ENCODE results near the gene OTUD6A.
"Not testable (repeated sequence)": the region's sequence is repeated elsewhere in the genome, so short reads cannot be mapped to it uniquely, and the experiment has no call there.

OTUD6A gene

DNA sequence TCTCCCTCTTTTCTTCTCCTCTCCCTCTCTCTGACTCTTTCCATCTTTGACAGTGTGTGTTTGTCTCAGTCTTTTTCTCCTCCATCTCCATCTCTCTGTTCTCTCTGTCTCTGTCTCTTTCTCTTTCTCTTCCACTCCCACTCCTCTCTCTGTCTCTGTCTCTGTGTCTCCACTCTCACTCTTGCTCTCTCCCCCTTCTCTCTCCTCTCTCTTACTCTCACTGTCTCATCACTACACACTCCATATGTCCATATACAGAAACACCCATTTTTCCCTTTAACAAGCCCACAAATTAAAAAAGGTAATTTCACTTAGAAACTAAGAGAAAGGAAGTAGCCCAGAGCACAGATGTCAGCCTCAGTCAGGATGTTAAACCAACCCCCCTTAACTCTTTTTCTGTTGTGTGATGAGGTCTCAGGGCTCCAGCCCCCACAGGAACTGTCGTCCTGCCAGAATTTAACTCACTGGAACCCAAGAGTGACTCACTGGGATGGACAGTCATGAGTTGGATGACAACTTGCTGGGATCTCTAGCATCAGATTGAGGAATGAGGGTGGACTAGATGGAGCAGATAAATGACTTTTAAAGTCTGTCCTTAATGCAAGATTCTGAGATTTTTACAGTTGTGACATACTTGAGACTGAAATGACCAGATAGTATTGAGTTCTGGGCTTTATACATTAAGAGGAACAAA is 27.5 kb downstream of the OTUD6A start:
- Histone ChIP-seq H3K9me3 (ENCODE audit: severe bottlenecking) (no peaks in the 10 kb centered on the region), H3K4me3 (ENCODE audit: severe bottlenecking) (no peak overlapping the region), H3K36me3 (ENCODE audit: low read depth) (no peaks in the 10 kb centered on the region), H3K27me3 (ENCODE audit: insufficient read depth, poor library complexity, severe bottlenecking) (no peaks in the 10 kb centered on the region), H3K27ac (ENCODE audit: poor library complexity, severe bottlenecking) (no peak overlapping the region), H3K4me1 (ENCODE audit: insufficient read depth, poor library complexity, severe bottlenecking) (no peaks in the 10 kb centered on the region)
- DNase-seq (ENCODE audit: low spot score) (no peak), ATAC-seq (ENCODE audit: low read depth) (no peak)
- TF ChIP-seq, protein P1, sequence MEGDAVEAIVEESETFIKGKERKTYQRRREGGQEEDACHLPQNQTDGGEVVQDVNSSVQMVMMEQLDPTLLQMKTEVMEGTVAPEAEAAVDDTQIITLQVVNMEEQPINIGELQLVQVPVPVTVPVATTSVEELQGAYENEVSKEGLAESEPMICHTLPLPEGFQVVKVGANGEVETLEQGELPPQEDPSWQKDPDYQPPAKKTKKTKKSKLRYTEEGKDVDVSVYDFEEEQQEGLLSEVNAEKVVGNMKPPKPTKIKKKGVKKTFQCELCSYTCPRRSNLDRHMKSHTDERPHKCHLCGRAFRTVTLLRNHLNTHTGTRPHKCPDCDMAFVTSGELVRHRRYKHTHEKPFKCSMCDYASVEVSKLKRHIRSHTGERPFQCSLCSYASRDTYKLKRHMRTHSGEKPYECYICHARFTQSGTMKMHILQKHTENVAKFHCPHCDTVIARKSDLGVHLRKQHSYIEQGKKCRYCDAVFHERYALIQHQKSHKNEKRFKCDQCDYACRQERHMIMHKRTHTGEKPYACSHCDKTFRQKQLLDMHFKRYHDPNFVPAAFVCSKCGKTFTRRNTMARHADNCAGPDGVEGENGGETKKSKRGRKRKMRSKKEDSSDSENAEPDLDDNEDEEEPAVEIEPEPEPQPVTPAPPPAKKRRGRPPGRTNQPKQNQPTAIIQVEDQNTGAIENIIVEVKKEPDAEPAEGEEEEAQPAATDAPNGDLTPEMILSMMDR (IDR thresholded peaks at IDR 0.05; ENCODE audit: poor library complexity, severe bottlenecking): no peak

DNA sequence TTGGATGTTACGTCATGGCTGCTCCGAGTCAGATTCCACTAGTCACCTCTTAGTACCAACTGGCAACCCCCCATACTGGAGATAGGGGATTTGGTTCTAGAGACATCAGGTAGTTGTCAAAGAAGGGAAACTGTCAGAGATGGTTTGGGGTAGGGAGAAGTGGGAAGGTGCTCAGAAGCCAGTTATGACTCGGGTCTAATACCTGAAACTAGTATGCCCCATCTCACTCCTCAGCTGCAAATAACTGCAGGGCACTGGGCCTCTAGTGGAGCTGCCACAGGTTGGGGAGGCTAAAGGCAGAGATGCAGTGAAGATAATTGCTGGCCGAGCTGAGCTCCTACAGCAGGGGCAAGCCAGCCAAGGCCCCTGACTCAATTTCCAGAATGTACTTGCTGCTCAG is 30.0 kb downstream of the OTUD6A start:
- ATAC-seq (ENCODE audit: low read depth): no peak
- Histone ChIP-seq H3K27ac (ENCODE audit: poor library complexity, severe bottlenecking) (no peak overlapping the region), H3K4me3 (ENCODE audit: severe bottlenecking) (no peak overlapping the region), H3K36me3 (ENCODE audit: low read depth) (no peaks in the 10 kb centered on the region), H3K27me3 (ENCODE audit: insufficient read depth, poor library complexity, severe bottlenecking) (no peaks in the 10 kb centered on the region), H3K4me1 (ENCODE audit: insufficient read depth, poor library complexity, severe bottlenecking) (no peaks in the 10 kb centered on the region), H3K9me3 (ENCODE audit: severe bottlenecking) (no peaks in the 10 kb centered on the region)
- TF ChIP-seq, protein P1 (IDR thresholded peaks at IDR 0.05; ENCODE audit: poor library complexity, severe bottlenecking): no peak
- DNase-seq (ENCODE audit: low spot score): no peak

DNA sequence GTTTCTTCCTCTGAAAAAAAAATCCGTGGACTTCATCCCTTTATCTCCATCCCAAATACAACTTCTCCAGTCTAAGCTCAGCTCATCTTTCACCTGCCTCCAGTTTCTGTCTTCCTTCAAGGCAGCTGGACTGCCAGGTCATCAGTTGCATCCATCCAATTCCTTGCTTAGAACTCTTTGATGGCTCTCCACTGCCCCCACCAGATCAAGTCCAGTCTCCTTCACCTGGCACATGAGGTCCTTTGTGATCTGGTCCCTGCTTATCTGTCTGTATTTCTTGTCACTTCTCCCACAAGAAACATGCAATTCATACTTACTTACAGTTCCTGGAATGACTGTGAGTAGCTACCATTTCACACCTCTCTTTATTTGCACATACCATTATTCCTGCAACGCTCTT is 33.8 kb downstream of the OTUD6A start:
- H3K9me3 ChIP-seq (ENCODE audit: severe bottlenecking): no peaks in the 10 kb centered on the region
- no peak for ATAC-seq (ENCODE audit: low read depth)
- H3K4me1 ChIP-seq (ENCODE audit: insufficient read depth, poor library complexity, severe bottlenecking): no peaks in the 10 kb centered on the region
- DNase-seq (ENCODE audit: low spot score): no peak
- TF ChIP-seq, protein P1 (IDR thresholded peaks at IDR 0.05; ENCODE audit: poor library complexity, severe bottlenecking): peak; percentile 16
- H3K27ac ChIP-seq (ENCODE audit: poor library complexity, severe bottlenecking): no peak overlapping the region
- no peaks in the 10 kb centered on the region for H3K27me3 ChIP-seq (ENCODE audit: insufficient read depth, poor library complexity, severe bottlenecking)
- no peak overlapping the region for H3K4me3 ChIP-seq (ENCODE audit: severe bottlenecking)
- H3K36me3 ChIP-seq (ENCODE audit: low read depth): no peaks in the 10 kb centered on the region

DNA sequence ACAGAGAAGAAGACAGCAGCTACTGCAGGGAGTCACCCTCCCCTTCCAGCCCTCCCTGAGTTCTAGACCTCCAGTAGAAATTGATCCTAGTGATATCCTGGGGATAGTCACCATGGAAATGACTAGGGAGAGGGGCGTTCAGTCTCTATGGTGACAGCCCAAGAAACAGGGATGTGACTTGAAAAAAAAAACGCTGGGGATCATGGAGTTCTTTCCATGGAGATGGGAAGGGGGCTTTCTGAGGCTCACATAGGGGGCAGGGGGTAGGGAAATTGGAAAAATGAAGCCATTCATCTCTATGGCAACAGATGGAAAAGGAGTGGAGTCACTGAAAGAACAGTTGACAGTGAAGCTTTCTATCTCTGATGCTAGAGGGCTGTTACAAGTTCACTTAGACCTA is 43.0 kb downstream of the OTUD6A start:
- TF ChIP-seq, protein P1 (IDR thresholded peaks at IDR 0.05; ENCODE audit: poor library complexity, severe bottlenecking): no peak
- Histone ChIP-seq H3K9me3 (ENCODE audit: severe bottlenecking) (no peaks in the 10 kb centered on the region), H3K27ac (ENCODE audit: poor library complexity, severe bottlenecking) (no peak overlapping the region), H3K4me1 (ENCODE audit: insufficient read depth, poor library complexity, severe bottlenecking) (no peaks in the 10 kb centered on the region), H3K4me3 (ENCODE audit: severe bottlenecking) (no peak overlapping the region), H3K36me3 (ENCODE audit: low read depth) (no peaks in the 10 kb centered on the region), H3K27me3 (ENCODE audit: insufficient read depth, poor library complexity, severe bottlenecking) (no peaks in the 10 kb centered on the region)
- DNase-seq (ENCODE audit: low spot score) (no peak), ATAC-seq (ENCODE audit: low read depth) (no peak)

DNA sequence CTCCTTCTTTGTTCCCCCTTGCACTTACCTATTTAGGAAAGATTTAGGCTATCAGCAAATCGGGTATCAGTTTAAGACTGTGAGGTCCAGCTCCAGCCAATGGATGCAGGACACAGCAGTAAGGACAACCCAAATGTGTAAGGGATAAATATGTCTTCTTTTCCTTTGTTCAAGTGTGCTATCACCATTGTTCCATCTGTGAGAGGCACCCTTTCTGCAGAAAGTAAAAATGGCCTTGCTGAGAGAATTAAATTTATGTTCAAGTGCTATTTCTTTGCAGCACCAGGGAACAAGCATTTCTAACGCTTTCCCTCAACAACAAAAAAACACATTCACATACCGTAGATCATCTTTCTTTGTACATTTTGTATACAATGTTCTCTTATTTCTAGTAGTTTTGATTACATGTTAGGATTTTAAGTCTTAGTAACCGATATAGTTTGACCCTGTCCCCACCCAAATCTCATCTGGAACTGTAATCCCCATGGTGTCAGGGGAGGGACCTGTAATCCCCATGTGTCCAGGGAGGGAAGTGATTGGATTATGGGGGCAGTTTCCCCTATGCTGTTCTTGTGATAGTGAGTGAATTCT is 49.3 kb downstream of the OTUD6A start:
- DNase-seq (ENCODE audit: low spot score); ATAC-seq (ENCODE audit: low read depth); H3K36me3 ChIP-seq (ENCODE audit: low read depth); H3K4me1 ChIP-seq (ENCODE audit: insufficient read depth, poor library complexity, severe bottlenecking); H3K9me3 ChIP-seq (ENCODE audit: severe bottlenecking); H3K27me3 ChIP-seq (ENCODE audit: insufficient read depth, poor library complexity, severe bottlenecking); H3K27ac ChIP-seq (ENCODE audit: poor library complexity, severe bottlenecking); H3K4me3 ChIP-seq (ENCODE audit: severe bottlenecking): not testable (repeated sequence)
